HT-29 (cell line): ENCODE measurements around the gene LCLAT1. TPM values are rescaled to one million over a fixed set of nuclear protein-coding genes. Genes with fewer than 3 reads are reported as not detected.
"Not testable (repeated sequence)": the region's sequence is repeated elsewhere in the genome, so short reads cannot be mapped to it uniquely, and the experiment has no call there.

Experiments used
- DNase-seq: peaks from one replicate; pipeline ENCODE4 v3.0.0-alpha.2; 2015; ENCODE audit warnings: low spot score
- total RNA-seq: library from RNA; depleted of rRNA; stranded (reverse); fragments of >200 nt; shearing (Covaris generic); gene quantifications from 2 replicates; pipeline ENCODE4 v1.2.3, GENCODE V29; 2014

Gene LCLAT1
- total RNA-seq, 1 experiment from 2014 or later: 14.6 TPM

DNA sequence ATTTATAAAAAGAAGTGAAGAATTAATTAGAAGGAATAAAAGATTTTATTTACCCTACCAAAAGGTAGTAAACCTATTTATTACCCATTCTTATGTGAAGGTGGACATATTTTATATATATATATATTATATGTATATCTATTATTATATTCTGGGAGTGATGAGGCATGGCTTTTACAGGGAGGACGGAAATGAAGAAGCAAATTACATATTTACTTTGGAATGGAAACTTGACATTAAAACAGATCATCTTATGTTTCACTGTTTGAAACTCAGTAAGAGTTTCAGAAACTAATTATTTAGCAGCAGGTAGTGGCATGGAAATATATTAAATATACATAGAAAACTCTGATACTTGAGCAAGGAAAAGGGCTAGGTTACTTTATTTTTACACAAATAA, 143.4 kb downstream of the LCLAT1 start:
- no peak for DNase-seq

DNA sequence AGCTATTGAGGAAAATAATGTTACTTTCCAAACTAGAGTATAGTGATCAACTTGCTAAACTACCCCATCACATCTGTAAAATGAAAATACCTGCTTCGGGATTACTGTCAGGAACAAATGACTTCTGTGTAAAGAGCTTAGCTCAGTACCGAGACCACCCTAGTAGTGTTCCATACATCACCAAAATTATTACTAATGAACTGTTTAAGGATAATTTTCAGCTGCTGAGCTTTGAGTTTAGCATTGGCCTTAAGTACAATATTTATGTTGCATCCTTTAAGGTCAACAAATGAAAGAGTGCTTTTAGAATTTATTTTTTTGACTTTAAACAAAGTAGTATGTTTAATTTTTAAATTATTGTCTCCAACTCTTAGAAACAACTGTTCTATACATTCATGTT, 144.1 kb downstream of the LCLAT1 start:
- DNase-seq: no peak

DNA sequence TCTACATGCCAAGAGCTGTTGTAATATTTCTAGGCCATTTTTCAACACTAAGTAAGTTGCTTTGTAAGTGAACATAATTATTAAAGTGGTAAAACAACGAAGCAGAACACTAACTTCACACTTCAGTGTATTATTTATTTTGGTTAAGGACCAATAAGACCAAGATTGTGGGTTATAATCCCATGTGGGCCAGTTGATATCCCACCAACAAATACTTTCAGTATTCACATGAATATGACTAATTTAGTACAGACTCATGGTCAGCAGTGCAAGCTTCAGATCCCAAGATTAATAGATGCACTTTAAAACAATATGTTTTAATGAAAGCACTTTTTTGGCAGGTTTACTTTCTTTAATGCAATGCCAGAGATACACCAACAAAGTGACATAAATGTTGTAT, 154.3 kb downstream of the LCLAT1 start:
- DNase-seq: no peak

DNA sequence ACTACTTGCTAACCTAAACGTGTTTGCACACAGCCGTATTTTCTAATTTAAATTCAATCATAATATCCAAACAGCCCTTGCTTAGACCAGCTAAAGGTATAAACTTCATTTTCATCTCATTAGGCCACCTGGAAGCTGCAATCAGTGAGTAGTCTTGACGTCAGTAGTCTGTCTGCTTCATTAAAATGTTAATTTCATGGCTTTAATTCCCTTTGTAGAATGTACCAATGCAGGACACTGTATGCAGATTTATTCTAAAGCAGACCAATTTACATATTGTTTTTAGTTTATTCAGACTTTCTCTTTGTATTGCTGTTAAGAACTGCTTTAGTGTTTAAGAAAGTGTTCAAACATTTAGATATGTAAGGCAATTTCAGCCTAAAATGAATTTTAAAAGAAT, 158.2 kb downstream of the LCLAT1 start:
- DNase-seq: no peak

DNA sequence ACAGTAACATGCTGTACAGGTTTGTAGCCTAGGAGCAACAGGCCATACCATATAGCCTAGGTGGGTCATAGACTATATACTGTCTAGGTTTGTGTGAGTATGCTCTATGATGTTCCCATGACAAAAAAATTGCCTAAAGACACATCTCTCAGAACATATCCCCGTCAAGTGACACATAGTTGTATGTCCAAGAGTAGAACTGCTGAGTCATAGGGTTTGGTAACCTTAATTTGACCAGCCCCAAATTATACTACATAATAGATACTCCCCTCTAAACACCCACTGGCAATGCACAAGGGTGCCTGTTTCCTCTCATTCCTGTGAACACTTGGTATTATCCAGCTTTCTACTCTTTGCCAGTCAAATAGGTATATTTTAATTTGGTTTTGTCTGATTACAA, 161.6 kb downstream of the LCLAT1 start:
- no peak for DNase-seq

DNA sequence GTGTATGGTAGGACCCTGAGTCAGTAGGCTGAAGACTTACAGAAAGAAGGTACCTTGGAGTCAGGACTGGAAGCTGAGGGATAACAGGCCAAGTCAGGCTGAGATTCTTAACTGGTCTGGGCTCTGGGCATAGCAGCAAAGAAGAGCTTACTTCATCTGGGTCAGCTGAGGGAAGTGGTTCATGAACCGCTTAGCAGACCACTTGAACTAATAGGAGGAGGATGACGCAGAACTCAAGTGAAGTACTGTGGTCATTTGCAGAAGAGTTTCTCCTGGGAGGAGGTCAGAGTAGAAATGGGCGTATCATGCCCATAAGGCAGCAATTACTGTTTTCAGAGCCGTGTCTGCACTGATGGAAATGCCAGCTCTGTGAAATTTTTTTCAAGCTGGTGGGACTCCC, 164.5 kb downstream of the LCLAT1 start:
- no peak for DNase-seq

DNA sequence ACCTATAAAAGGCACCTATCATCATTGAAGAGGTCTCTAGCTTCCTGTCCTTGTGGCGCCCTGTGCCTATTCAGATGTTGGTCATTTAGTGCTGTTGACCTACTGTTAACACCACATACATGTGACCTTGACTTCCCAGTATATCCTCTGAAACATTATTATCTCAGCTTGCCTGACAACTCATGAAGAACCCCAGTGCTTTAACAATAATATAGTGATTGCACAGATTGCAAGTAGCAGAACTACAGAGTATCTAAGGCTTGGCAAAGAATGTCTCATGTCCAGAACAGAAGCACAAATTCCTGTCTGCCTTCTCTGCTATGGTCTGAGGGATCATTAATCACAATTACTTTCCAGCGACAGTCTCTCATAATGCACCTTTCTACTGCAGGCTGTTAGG, 165.3 kb downstream of the LCLAT1 start:
- no peak for DNase-seq

DNA sequence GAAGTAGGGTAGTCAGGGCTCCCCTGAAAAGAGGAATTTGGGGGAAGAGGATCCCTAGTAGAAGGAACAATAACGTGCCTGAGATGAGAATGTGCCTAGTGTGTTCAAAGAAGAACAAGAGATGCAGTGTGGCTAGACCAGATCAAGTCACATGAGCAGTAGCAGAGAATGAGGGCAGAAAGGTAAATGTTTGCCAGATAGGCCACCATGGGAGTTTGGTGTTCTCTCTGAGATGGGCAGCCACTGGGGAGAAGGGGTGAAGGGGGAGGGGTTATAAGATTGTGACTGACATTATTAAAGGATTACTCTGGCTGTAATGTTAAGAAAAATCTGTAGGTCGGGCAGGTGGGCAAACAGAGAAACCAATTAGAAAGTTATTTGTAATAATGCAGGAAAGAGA, 166.0 kb downstream of the LCLAT1 start:
- DNase-seq: no peak

DNA sequence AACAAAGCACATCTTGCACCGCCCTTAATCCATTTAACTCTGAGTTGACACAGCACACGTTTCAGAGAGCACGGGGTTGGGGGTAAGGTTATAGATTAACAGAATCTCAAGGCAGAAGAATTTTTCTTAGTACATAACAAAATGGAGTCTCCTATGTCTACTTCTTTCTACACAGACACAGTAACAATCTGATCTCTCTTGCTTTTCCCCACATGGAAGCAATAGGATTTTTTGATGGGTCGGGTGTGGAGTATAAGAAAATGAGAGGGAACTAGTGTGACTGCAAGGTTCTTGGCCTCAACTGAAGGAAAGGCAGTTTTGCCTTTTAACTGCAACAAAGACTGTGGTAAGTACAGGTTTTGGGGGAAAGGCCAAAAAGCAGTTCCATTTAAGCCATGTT, 167.2 kb downstream of the LCLAT1 start:
- not testable (repeated sequence) for DNase-seq

DNA sequence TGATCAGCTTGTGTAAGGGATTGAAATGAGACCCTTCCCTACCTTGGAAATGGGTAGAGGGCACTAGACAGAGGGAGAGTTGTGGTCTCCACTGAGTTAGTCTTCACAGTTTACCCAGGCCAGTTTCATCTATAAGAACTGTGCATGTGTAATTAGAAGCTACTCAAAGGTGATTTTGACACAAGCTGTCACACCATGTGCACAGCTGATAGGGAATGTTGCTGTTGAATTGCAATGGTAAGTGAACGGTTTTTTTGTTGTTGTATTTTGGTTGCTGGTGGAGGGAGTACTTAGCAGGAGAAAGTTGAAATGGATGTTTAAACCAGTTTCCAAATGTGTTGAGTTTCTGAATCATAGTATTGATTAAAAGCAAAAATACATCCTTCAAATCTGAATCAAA, 168.9 kb downstream of the LCLAT1 start:
- no peak for DNase-seq

DNA sequence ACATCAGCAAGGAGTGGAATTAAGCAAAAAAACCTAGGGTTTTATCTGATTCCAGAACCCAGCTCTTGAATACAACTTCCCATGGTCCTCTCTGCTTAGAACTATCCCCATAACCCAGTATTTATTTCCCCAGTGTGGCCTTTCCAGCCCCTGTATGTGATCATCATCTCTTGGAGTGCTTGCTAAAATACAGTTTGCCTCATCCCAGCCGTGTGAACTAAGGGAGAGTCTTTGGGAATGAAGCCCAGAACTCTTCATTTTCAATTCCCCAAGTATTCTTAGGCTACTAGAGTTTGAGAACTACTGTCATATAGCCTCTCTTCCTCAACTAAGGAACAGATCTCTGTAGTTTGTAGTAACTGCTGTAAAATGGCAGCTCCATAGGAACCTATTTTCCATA, 173.1 kb downstream of the LCLAT1 start:
- DNase-seq: no peak

DNA sequence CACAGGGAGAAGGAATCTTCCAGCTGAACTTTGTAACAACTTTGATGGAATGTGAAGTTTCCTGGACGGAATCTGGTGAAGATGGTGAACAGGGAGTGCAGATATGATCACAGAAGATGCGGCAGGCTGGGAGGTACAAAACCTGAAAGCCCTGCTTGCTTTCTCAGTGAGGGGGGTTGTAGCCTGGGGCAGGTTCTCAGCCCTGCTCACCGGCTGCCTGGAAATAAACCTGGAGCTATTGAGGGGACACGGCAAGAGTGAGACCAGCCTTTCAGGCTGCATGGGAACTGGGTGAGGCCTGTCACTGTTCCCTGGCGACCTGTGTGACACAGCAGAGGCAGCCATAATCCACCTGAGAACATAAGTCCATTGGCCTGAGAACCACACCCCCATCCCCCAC, 174.8 kb downstream of the LCLAT1 start:
- DNase-seq: no peak

DNA sequence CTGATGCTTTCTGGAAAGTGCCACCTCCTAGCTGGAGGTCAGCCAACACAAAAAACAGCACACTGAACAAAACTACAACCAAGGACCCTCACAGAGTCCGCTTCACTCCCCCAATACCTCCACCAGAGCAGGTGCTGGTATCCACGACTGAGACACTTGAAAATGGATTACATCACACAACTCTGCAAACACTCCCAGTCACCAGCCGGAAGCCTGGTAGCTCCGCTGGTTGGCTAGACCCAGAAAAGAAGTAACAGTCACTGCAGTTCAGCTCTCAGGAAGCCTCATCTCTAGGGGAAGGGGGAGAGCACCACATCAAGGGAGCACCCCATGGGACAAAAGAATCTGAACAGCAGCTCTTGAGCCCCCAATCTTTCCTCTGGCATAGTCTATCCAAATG, 175.4 kb downstream of the LCLAT1 start:
- DNase-seq: no peak

DNA sequence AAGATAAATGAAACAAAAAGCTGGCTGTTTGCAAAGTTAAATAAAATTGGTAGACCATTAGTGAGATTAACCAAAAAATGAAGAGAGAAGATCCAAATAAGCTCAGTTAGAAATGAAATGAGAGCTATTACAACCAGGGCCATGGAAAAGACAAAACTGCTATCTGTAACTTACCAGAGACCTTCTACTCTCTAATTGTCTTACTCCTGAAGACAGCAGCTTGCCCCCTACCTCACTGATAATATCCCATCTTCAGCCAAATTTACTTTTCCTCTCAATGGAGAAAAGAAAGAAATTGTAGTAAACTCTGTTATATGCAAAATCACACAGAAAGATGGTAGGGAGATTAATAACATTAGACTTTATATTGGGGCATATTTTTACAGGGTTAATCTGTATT, 178.2 kb downstream of the LCLAT1 start:
- DNase-seq: no peak

DNA sequence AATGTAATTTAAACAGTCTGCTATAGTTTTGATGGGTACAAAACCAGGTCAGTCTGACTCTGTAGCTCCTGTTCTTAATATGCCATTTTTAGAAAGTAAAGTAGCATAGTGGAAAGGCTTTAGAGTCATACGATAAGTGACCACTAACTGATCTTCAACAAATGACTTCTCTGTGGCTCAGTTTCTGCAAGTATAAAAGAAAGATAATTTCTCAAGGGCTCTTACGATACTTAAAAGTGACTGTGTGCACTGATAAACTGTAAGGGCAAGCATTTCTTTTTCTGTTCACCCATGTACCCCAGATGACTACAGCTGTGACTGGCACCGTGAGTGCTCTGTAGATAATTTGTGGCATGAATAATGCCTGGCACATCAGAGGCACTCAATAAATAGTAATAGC, 178.7 kb downstream of the LCLAT1 start:
- no peak for DNase-seq

DNA sequence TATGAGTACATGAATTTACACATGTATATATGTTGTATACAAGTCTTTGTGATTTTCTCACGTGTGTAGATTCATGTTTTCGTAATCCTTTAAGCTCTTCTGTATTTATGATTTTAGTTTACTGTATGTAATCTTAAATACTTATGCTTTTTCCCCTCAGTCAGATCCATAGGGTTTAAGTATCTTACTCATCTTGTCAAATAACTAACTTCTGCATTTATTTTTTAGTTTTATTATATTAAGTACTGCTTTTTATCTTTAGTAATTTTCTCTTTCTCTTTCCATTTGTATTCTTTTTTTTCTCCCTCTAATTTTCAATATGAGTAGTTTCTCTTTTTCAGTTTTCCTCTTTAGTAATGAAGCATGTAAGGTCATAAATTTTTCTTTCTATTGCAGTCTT, 179.4 kb downstream of the LCLAT1 start:
- no peak for DNase-seq

DNA sequence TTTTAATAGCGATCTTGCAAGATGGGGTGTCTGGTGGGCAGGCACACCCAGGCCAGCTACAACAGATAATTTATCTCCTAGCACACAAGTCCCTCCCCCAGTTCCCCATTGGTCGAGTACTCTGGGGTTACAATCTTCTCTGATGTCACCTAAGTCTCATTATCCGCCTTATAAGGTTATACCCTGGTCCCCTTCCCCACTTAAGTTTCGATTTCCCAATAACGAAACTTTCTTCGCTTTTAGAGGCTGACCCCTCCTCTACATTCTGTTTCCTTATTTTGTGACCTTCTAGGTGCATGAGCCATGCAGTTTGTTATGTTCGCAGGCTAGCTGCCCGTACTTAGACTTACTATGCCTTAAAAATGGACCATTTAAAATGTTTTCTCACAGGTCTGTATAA, 180.1 kb downstream of the LCLAT1 start:
- no peak for DNase-seq

DNA sequence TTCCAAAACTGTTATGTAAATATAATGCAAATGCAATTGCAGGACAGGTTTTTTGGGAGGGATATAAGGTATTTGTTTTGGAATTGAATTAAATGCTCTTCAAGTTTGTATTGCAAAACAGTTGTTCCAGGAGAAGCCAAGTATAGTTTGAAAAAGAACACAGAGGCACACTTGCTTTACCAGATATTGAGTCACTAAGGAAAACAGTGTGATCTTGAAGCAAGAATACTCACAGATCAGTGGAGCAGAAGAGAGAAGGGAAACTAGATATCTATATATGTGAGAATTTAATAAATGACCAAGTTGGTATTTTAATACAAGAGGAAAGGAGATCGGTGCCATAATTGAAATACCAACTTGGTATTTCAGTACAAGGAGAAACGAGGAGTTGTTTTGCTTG, 181.3 kb downstream of the LCLAT1 start:
- no peak for DNase-seq

DNA sequence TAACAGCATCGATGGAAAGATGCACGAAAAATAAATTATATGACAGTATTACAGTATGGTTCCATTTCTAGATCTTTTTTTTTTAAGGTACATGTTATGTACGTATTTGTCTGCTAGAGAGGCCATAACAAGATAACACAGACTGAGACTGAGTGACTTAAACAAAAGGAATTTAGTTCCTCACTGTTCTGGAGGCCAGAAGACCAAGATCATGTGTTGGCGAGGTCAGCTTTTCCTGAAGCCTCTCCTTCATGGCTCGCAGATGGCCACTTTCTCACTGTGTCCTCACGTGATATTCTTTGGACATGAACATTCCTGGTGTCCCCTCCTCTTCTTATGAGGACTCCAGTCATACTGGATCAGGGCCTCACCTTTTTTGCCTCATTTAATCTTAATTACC, 182.8 kb downstream of the LCLAT1 start:
- DNase-seq: no peak

DNA sequence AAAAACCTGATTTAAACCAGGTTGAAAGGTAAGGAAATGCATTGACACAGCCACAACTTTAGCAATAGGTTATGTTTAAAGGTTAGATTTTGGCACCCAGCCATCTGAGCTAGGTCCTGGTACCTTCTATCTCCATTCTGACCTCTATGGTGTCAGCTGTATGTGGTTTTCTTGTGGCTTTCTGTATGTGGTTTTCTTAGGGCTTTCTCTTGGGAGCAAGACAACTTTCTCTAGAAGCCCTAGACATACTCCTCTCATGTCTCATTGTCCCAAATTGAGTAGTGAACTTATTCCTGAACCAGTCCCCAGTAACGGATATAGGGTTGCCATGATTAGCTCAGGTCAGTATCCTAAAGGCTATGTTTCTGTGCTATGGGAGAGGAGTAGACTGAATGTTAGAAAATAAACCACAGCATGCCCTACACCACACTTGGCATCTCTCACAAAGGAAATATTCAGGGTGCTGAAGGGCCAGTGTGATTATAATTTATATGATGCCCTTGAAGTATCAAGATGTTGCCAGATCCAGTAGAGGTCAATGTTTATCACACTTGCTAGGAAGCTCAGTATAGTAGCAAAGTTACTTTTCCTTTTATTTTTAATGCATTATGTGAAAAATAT, 184.1 kb downstream of the LCLAT1 start:
- DNase-seq: no peak

DNA sequence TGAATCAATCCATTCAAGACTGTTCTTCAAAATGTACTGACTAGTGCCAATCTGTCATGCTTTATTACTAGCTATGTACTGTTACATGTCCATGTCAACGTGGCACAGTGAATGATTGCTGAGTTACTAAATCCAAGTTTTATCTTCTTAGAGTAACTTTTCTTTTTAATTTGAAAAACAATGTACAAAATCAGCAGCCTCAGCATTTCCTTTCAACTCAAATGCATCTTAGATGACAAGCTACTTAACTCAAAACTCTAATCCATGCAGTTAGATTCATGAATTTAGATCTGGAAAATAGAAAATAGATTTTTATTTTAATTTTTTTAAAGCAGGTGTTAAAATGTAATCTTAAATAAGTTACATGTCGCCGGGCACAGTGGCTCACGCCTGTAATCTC, 186.0 kb downstream of the LCLAT1 start:
- no peak for DNase-seq

DNA sequence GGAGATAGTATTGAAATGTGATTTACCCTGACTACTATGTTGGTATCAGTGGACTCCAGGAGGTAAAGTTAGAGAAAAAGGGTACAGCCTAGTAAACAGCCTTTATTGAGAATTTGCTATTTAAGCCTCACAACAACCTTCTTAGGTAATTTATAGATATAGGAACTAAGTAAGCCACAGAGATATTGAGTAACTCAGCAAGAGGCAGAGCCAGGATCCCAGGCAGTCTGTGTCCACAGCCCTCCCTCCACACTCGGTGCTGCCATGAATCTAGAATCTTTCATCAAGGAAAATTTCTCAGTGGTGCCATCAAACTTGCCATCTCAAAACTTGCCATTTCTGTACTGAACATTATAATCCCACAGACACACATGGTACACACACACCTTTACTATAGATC, 189.3 kb downstream of the LCLAT1 start:
- DNase-seq: no peak

DNA sequence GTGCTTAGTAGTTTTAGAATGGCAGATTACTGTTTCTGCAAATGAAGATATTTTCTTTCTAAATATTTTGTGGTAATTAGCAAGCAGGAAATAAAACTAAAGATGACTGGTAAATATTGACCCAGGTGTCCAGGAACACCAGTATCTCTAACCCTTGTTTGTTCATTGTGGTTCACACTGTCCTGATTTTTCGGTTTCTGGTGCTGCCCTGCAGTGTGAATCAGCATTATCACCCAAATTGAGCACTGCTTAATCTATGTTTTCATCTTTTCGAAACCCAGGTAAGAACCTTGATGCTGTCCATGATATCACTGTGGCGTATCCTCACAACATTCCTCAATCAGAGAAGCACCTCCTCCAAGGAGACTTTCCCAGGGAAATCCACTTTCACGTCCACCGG, 192.8 kb downstream of the LCLAT1 start:
- DNase-seq: no peak

DNA sequence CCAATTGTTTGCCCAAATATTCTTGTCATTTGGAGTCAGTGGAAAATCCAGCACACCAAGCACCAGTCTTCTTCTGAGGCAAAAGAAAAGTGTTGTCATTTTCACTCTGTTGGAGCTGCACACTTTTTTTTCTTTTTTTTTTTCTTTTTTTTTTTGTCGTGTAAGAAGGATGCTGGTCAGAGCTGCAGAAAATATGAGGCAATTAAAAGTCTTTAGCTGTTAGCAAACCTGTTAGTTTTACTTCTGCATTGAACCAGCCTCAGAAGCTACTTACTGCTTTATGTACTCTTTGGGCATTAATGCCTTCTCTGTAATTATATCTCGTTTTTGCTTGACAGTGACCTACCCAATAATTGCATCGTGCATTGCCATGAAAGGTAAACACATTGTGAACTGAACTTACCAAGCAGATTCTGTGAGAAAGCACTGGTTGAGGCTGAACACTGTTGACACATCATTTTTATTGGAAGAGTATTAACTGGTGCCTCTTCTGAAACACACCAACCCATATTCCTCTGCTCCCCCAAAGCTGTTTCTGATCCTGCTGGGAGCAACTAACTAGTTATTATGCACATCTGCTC, 194.8 kb downstream of the LCLAT1 start:
- no peak for DNase-seq
